Epithelial cell of esophagus (primary cell): ENCODE results near the gene ACTG1.

Experiments
- DNase-seq: peaks from one replicate; pipeline ENCODE4 v3.0.0; 2010; ENCODE audit warnings: low read depth
- H3K4me3 ChIP-seq: 2 replicates; pipeline ENCODE4 v1.5.1; 2011; ENCODE audit warnings: mild to moderate bottlenecking, low read length, control low read depth
- CTCF ChIP-seq: IDR thresholded peaks from 2 replicates; pipeline ENCODE4 v1.5.1; 2011; ENCODE audit warnings: low read depth, mild to moderate bottlenecking, low read length, control low read depth, inconsistent platforms; ENCODE audit not compliant: insufficient read depth; ENCODE audit errors: missing control alignments

ACTG1 gene

GRCh38 chr17:81550285-81550684, 37.7 kb upstream of the ACTG1 start:
- TF ChIP-seq CTCF: no peak
- DNase-seq: no peak
- no peak overlapping the region for H3K4me3 ChIP-seq

GRCh38 chr17:81549826-81550225, 37.2 kb upstream of the ACTG1 start:
- TF ChIP-seq CTCF: no peak
- no peak overlapping the region for H3K4me3 ChIP-seq
- DNase-seq: no peak

GRCh38 chr17:81549031-81549557, 36.5 kb upstream of the ACTG1 start:
- TF ChIP-seq CTCF: no peak
- no peak for DNase-seq
- H3K4me3 ChIP-seq: no peak overlapping the region

- no peak overlapping the region for H3K4me3 ChIP-seq
- no peak for DNase-seq
- TF ChIP-seq CTCF: no peak
These were observed 35.0 kb upstream of the ACTG1 start for GRCh38 chr17:81547614-81547982.

GRCh38 chr17:81546906-81547613, 34.5 kb upstream of the ACTG1 start:
- H3K4me3 ChIP-seq: no peak overlapping the region
- DNase-seq: no peak
- no peak for TF ChIP-seq CTCF

GRCh38 chr17:81545160-81545949, 32.8 kb upstream of the ACTG1 start:
- no peak for DNase-seq
- TF ChIP-seq CTCF: no peak
- H3K4me3 ChIP-seq: no peak overlapping the region
